Fibroblast of lung (primary cell): ENCODE data around the gene MCM3AP. TPM values are rescaled to one million over a fixed set of nuclear protein-coding genes. Genes with fewer than 3 reads are reported as not detected.

Experiments used
- DNase-seq, 2 donors: peaks; one replicate each; pipeline versions ENCODE4 v3.0.0 to v3.0.0-alpha.2; 2010; ENCODE audit warnings: low read depth in 2 of 2
- H2AFZ ChIP-seq: 2 replicates; pipeline ENCODE4 v1.5.1; 2012; ENCODE audit warnings: low read length, control low read depth, inconsistent platforms
- H3K27ac ChIP-seq: 2 replicates; pipeline ENCODE4 v1.5.1; 2011; ENCODE audit warnings: low read length, control low read depth; ENCODE audit not compliant: insufficient read depth
- H3K27me3 ChIP-seq: 2 replicates; pipeline ENCODE4 v1.5.1; 2011; ENCODE audit warnings: mild to moderate bottlenecking, low read length; ENCODE audit not compliant: control insufficient read depth, insufficient read depth
- H3K36me3 ChIP-seq: 2 replicates; pipeline ENCODE4 v1.5.1; 2011; ENCODE audit warnings: low read length; ENCODE audit not compliant: control insufficient read depth, insufficient read depth
- H3K4me1 ChIP-seq: 2 replicates; pipeline ENCODE4 v1.5.1; 2011; ENCODE audit warnings: low read length; ENCODE audit not compliant: control insufficient read depth, insufficient read depth; ENCODE audit errors: extremely low read depth
- H3K4me2 ChIP-seq: 2 replicates; pipeline ENCODE4 v1.5.1; 2011; ENCODE audit warnings: low read length, control low read depth; ENCODE audit not compliant: insufficient read depth; ENCODE audit errors: extremely low read depth
- H3K4me3 ChIP-seq, 4 experiments: fragments of 200-600 bp in 1 of 4; sonication (generic) in 1 of 4; replicated peaks in 1 of 4; 2 replicates each; pipeline ENCODE4 v1.5.1; 2011 to 2016; ENCODE audit warnings: low read length in 4 of 4, low read depth in 3 of 4, mild to moderate bottlenecking in 3 of 4, control low read depth in 2 of 4, inconsistent platforms in 1 of 4, mixed read lengths in 1 of 4; ENCODE audit not compliant: insufficient read depth in 1 of 4; ENCODE audit errors: control extremely low read depth in 1 of 4
- H3K79me2 ChIP-seq: 2 replicates; pipeline ENCODE4 v1.5.1; 2012; ENCODE audit warnings: mild to moderate bottlenecking, low read length, inconsistent platforms; ENCODE audit not compliant: control insufficient read depth, insufficient read depth
- H3K9ac ChIP-seq: 2 replicates; pipeline ENCODE4 v1.5.1; 2011; ENCODE audit warnings: mild to moderate bottlenecking, low read length, control low read depth; ENCODE audit not compliant: insufficient read depth
- H3K9me3 ChIP-seq: 2 replicates; pipeline ENCODE4 v1.5.1; 2012; ENCODE audit warnings: low read depth, low read length; ENCODE audit not compliant: control insufficient read depth, insufficient read depth
- H4K20me1 ChIP-seq: 2 replicates; pipeline ENCODE4 v1.5.1; 2011; ENCODE audit warnings: low read length; ENCODE audit not compliant: control insufficient read depth, insufficient read depth; ENCODE audit errors: extremely low read depth
- CTCF ChIP-seq, 2 donors: IDR thresholded peaks in 1 of 2; conservative IDR thresholded peaks in 1 of 2; 1 replicate in 1 of 2; 2 replicates in 1 of 2; pipeline ENCODE4 v1.5.1; 2011 to 2012; ENCODE audit warnings: low read length in 2 of 2, control low read depth in 1 of 2, inconsistent platforms in 1 of 2, low read depth in 1 of 2, mild to moderate bottlenecking in 1 of 2
- EZH2 ChIP-seq: IDR thresholded peaks from 2 replicates; pipeline ENCODE4 v1.5.1; 2012; ENCODE audit warnings: low read length, control low read depth, mild to moderate bottlenecking; ENCODE audit errors: missing control alignments
- polyA plus RNA-seq, 2 donors: library from polyadenylated mRNA; depleted of rRNA in 1 of 2; stranded (reverse) in 1 of 2; unstranded in 1 of 2; fragments of >200 nt; gene quantifications; 2 replicates each; pipeline ENCODE4 v1.2.1, GENCODE V29; 2011 to 2012; ENCODE audit warnings: missing spikeins in 1 of 2
- total RNA-seq: library from RNA; depleted of rRNA; stranded (reverse); fragments of >200 nt; gene quantifications from 2 replicates; pipeline ENCODE4 v1.2.1, GENCODE V29; 2014

Gene MCM3AP
- total and polyA plus RNA-seq, 2 donors (not counting 1 experiment from before 2014, with no cell fraction given) = 40.4 to 64.6 TPM

- H3K4me1 ChIP-seq = peaks cover 12% of the 10 kb centered on the region
- no peak for DNase-seq
- H3K4me2 ChIP-seq = no peak overlapping the region
- no peak for TF ChIP-seq EZH2
- no peak for TF ChIP-seq CTCF (conservative IDR thresholded peaks at IDR 0.05 in 1 of 2, IDR thresholded peaks at IDR 0.05 in 1 of 2; ENCODE audit: low read depth in 1 of 2, low read length in 2 of 2)
- H3K4me3 ChIP-seq = no peak overlapping the region
- H4K20me1 ChIP-seq = no peaks in the 10 kb centered on the region
- no peaks in the 10 kb centered on the region for H3K27me3 ChIP-seq
- peaks cover 1% of the 10 kb centered on the region for H3K79me2 ChIP-seq
- no peaks in the 10 kb centered on the region for H3K9me3 ChIP-seq
- H3K9ac ChIP-seq = no peak overlapping the region
- no peak overlapping the region for H2AFZ ChIP-seq
- no peak overlapping the region for H3K27ac ChIP-seq
- H3K36me3 ChIP-seq = peaks cover 50% of the 10 kb centered on the region
These were observed 90.8 kb downstream of the MCM3AP start for GRCh38 chr21:46194374-46195334.

- Histone ChIP-seq H3K27me3 (no peaks in the 10 kb centered on the region), H3K79me2 (peaks cover 1% of the 10 kb centered on the region), H3K4me3 (no peak overlapping the region), H3K36me3 (peaks cover 53% of the 10 kb centered on the region), H3K4me2 (no peak overlapping the region), H3K9me3 (no peaks in the 10 kb centered on the region), H3K27ac (no peak overlapping the region), H2AFZ (no peak overlapping the region), H3K9ac (no peak overlapping the region), H4K20me1 (no peaks in the 10 kb centered on the region), H3K4me1 (peaks cover 20% of the 10 kb centered on the region)
- DNase-seq = no peak
- TF ChIP-seq EZH2 (no peak), CTCF (conservative IDR thresholded peaks at IDR 0.05 in 1 of 2, IDR thresholded peaks at IDR 0.05 in 1 of 2; ENCODE audit: low read depth in 1 of 2, low read length in 2 of 2) (no peak)
These were observed 91.5 kb downstream of the MCM3AP start for GRCh38 chr21:46193829-46194373.
